ENCODE measurements around the gene FEZF1. TPM values are rescaled to one million over a fixed set of nuclear protein-coding genes. Genes with fewer than 3 reads are reported as not detected.

FEZF1 gene
- under 0.01 TPM in 1 of 2 replicates, not detected in the other for total RNA-seq

DNA sequence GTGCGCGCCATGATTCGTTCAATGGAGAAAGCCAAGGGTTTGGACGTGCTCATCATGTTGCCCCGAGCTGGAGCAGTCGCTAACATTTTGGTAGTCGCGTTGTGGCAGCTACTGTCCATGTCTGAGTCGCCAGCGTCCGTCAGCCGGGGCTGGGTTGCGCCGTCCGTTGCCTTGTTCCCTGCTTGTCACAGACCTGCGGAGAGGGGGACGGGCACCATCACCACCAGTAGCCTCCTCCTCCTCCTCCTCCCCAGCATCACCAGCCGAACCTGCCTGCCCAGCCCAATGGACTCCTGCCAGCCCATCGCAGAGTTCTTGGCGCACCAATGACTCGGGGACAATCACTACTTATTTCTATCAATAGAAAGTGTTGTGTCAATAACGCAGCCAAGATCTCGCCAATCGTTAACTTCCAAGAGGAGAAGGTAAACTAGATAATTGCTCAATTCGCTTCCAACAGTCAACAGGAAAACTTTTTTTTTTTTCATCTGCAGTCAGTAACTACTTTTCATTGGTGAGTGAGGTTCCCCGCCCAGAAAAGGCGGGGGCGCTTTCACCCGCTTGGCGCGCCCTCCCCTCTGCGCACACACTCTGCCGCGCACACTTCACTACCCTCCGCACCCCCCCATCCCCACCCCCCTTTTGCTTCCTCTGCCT, at the start of gene FEZF1:
Gene FEZF1, minus strand, starts transcription at position 432 of the 657 bp plus-strand sequence. Its CDS starts 313 bp downstream, at position 119.

Other genes starting within 250 kb of the FEZF1 start
- gene AASS, start 160.5 kb downstream of the FEZF1 start, total RNA-seq: 6.6 and 14.0 TPM in 2 replicates